Transverse colon (tissue), 4 donors: ENCODE data around the gene ZYG11A. TPM values are rescaled to one million over a fixed set of nuclear protein-coding genes. Genes with fewer than 3 reads are reported as not detected.

Source experiments
- DNase-seq: peaks from one replicate; pipeline ENCODE4 v3.0.0-alpha.2; 2019
- H3K27ac ChIP-seq, 4 donors: fragments of 200-600 bp; sonication (generic); 2 replicates each; pipeline ENCODE4 v1.5.1; 2016 to 2018; ENCODE audit warnings: inconsistent platforms in 4 of 4
- H3K27me3 ChIP-seq: fragments of 200-600 bp; sonication (generic); 2 replicates; pipeline ENCODE4 v1.5.1; 2017; ENCODE audit warnings: inconsistent platforms
- H3K36me3 ChIP-seq, 4 donors: fragments of 200-600 bp; sonication (generic); 2 replicates each; pipeline ENCODE4 v1.5.1; 2017 to 2019; ENCODE audit warnings: inconsistent platforms in 4 of 4
- H3K4me1 ChIP-seq, 4 donors: fragments of 200-600 bp; sonication (generic); 2 replicates each; pipeline ENCODE4 v1.5.1; 2017 to 2020; ENCODE audit warnings: inconsistent platforms in 4 of 4
- H3K4me3 ChIP-seq, 4 donors: fragments of 200-600 bp; sonication (generic); 1 replicate in 1 of 4; 2 replicates in 3 of 4; pipeline versions ENCODE4 v1.5.1 to v1.6.1; 2017 to 2019; ENCODE audit warnings: inconsistent platforms in 4 of 4
- H3K9me3 ChIP-seq, 2 donors: fragments of 200-600 bp; sonication (generic); 2 replicates each; pipeline ENCODE4 v1.5.1; 2017 to 2019; ENCODE audit warnings: inconsistent platforms in 2 of 2
- CTCF ChIP-seq, 5 experiments: fragments of 200-600 bp in 3 of 5; fragments of 450-650 bp in 2 of 5; sonication (generic) in 3 of 5; IDR thresholded peaks; 1 replicate in 2 of 5; 2 replicates in 3 of 5; pipeline ENCODE4 v1.5.1; 2016 to 2017; ENCODE audit warnings: antibody characterized with exemption in 5 of 5, inconsistent platforms in 3 of 5, mild to moderate bottlenecking in 2 of 5, moderate library complexity in 1 of 5
- EP300 ChIP-seq: sonication (generic); formaldehyde crosslinking; IDR thresholded peaks from one replicate; pipeline ENCODE4 v1.6.1; 2017; ENCODE audit warnings: antibody characterized with exemption, low read depth
- POLR2A ChIP-seq: fragments of 450-650 bp; IDR thresholded peaks from one replicate; pipeline ENCODE4 v1.6.1; 2016; ENCODE audit warnings: antibody characterized with exemption, mild to moderate bottlenecking, moderate library complexity
- POLR2AphosphoS5 ChIP-seq, 3 donors: sonication (generic); formaldehyde crosslinking; IDR thresholded peaks; one replicate each; pipeline ENCODE4 v1.6.1; 2016; ENCODE audit warnings: antibody characterized with exemption in 3 of 3
- WGBS, 2 donors: methylation state at CpG; one replicate each; pipeline ENCODE4 v1.1.5; 2018; ENCODE audit warnings: low coverage in 1 of 2; 5-methylcytosine and 5-hydroxymethylcytosine counted together
- in situ Hi-C, 4 donors: fragments of 200-750 bp; cut with MboI; loops; one replicate each; pipeline versions ENCODE4 v1.15.0 to v1.15.1; 2017; ENCODE audit warnings: low sequenced_read_pairs in 3 of 4, low pct_ligation_motif_present in 1 of 4, low pct_unique_long_range_greater_than_20kb in 1 of 4
- intact Hi-C: fragments of 100-400 bp; cut with DNase I; formaldehyde crosslinking; loops from one replicate; pipeline ENCODE4 v1.15.1; 2023; ENCODE audit warnings: low total_unique reads
- total RNA-seq, 4 donors: library from RNA; depleted of rRNA; stranded (reverse); fragments of >200 nt; gene quantifications; one replicate each; pipeline ENCODE4 v1.1.0, GENCODE V29; 2016

The ZYG11A gene
- total RNA-seq, 4 donors from 2014 or later: 0.32 TPM; not detected in 3

- Histone ChIP-seq H3K27ac (no peak overlapping the region), H3K9me3 (no peaks in the 10 kb centered on the region), H3K4me3 (no peak overlapping the region), H3K36me3 (no peaks in the 10 kb centered on the region), H3K4me1 (peaks cover 0 to 10% (median 0%) of the 10 kb centered on the region in 4 donors), H3K27me3 (no peaks in the 10 kb centered on the region)
- no peak for TF ChIP-seq EP300
- TF ChIP-seq POLR2A: no peak
- TF ChIP-seq POLR2AphosphoS5 (IDR thresholded peaks at IDR 0.05): no peak
- TF ChIP-seq CTCF (IDR thresholded peaks at IDR 0.05): no peak
- DNase-seq: no peak
- in situ Hi-C loops (loop anchor here in 1 of 4 donors (25.0 kb wide), 1 partner anchor 271 kb away; the partner anchor contains the start of gene CPT2), intact Hi-C loops (loop anchor here (10.0 kb wide), 1 partner anchor 268 kb away; no protein-coding TSS in a partner anchor)
- WGBS, 2 donors: 82 to 90% methylated on average over 4 to 10 of the region's 10 CpGs
Observed at GRCh38 chr1:52916241-52916975, 73.8 kb downstream of the ZYG11A start.

GRCh38 chr1:52917156-52917555 is 74.6 kb downstream of the ZYG11A start:
- TF ChIP-seq POLR2A (no peak), POLR2AphosphoS5 (IDR thresholded peaks at IDR 0.05) (peak in 1 of 3 donors; percentile 60), EP300 (no peak)
- DNase-seq: no peak
- Histone ChIP-seq H3K27me3 (no peaks in the 10 kb centered on the region), H3K9me3 (no peaks in the 10 kb centered on the region), H3K4me1 (peaks cover 0 to 12% (median 3%) of the 10 kb centered on the region in 4 donors), H3K4me3 (no peak overlapping the region), H3K36me3 (no peaks in the 10 kb centered on the region), H3K27ac (peak overlapping the region in 1 of 4 donors; percentile 7)
- WGBS, 2 donors: 79 to 84% methylated on average over 4 to 7 of the region's 7 CpGs
- intact Hi-C loops: loop anchor here (10.0 kb wide), 1 partner anchor 268 kb away; no protein-coding TSS in a partner anchor
- in situ Hi-C loops: loop anchor here in 1 of 4 donors (25.0 kb wide), 1 partner anchor 270 kb away; the partner anchor contains the start of gene CPT2

GRCh38 chr1:52917581-52917980 is 75.0 kb downstream of the ZYG11A start:
- H3K36me3 ChIP-seq: no peaks in the 10 kb centered on the region
- H3K27me3 ChIP-seq: no peaks in the 10 kb centered on the region
- DNase-seq: no peak
- in situ Hi-C loops: loop anchor here in 1 of 4 donors (25.0 kb wide), 1 partner anchor 270 kb away; the partner anchor contains the start of gene CPT2
- H3K9me3 ChIP-seq: no peaks in the 10 kb centered on the region
- H3K27ac ChIP-seq: peak overlapping the region in 1 of 4 donors; percentile 7
- no peak overlapping the region for H3K4me3 ChIP-seq
- intact Hi-C loops: loop anchor here (10.0 kb wide), 1 partner anchor 267 kb away; no protein-coding TSS in a partner anchor
- WGBS, 2 donors: 100% methylated on average over 1 of the region's 1 CpG
- no peak for TF ChIP-seq CTCF (IDR thresholded peaks at IDR 0.05)
- TF ChIP-seq POLR2A: no peak
- TF ChIP-seq POLR2AphosphoS5 (IDR thresholded peaks at IDR 0.05): no peak
- TF ChIP-seq EP300: no peak
- peaks cover 0 to 16% (median 4%) of the 10 kb centered on the region in 4 donors for H3K4me1 ChIP-seq

- TF ChIP-seq CTCF (IDR thresholded peaks at IDR 0.05) (no peak), POLR2A (no peak), POLR2AphosphoS5 (IDR thresholded peaks at IDR 0.05) (no peak), EP300 (no peak)
- H3K4me1 ChIP-seq: peaks cover 0 to 16% (median 4%) of the 10 kb centered on the region in 4 donors
- no peaks in the 10 kb centered on the region for H3K27me3 ChIP-seq
- in situ Hi-C loops (loop anchor here in 1 of 4 donors (25.0 kb wide), 1 partner anchor 269 kb away; the partner anchor contains the start of gene CPT2), intact Hi-C loops (loop anchor here (10.0 kb wide), 1 partner anchor 267 kb away; no protein-coding TSS in a partner anchor)
- H3K27ac ChIP-seq: no peak overlapping the region
- no peak for DNase-seq
- no peaks in the 10 kb centered on the region for H3K9me3 ChIP-seq
- no peak overlapping the region for H3K4me3 ChIP-seq
- no peaks in the 10 kb centered on the region for H3K36me3 ChIP-seq
- 93% methylated on average over 5 to 6 of the region's 6 CpGs for WGBS, 2 donors
Observed at GRCh38 chr1:52918201-52918600, 75.6 kb downstream of the ZYG11A start.
